ENCODE data around the gene ROBO2. TPM values are rescaled to one million over a fixed set of nuclear protein-coding genes. Genes with fewer than 3 reads are reported as not detected.

Gene ROBO2
- total RNA-seq, 1 donor from 2014 or later: 0.35 TPM

GRCh38 chr3:77051591-77051990 lies 11.7 kb downstream of the ROBO2 start:
- no peak for DNase-seq (ENCODE audit: extremely low read depth, low read depth, low spot score)

- no peak for DNase-seq (ENCODE audit: extremely low read depth, low read depth, low spot score)
These were observed 12.2 kb downstream of the ROBO2 start for GRCh38 chr3:77052051-77052501.

GRCh38 chr3:77052733-77053670 lies 13.1 kb downstream of the ROBO2 start:
- DNase-seq (ENCODE audit: extremely low read depth, low read depth, low spot score): no peak

GRCh38 chr3:77053795-77054194 lies 13.9 kb downstream of the ROBO2 start:
- DNase-seq (ENCODE audit: extremely low read depth, low read depth, low spot score): no peak

- DNase-seq (ENCODE audit: extremely low read depth, low read depth, low spot score): no peak
These were observed 16.0 kb downstream of the ROBO2 start for GRCh38 chr3:77055841-77056341.

GRCh38 chr3:77059354-77059753 lies 19.5 kb downstream of the ROBO2 start:
- DNase-seq (ENCODE audit: extremely low read depth, low read depth, low spot score): no peak

GRCh38 chr3:77063423-77063822 lies 23.5 kb downstream of the ROBO2 start:
- no peak for DNase-seq (ENCODE audit: extremely low read depth, low read depth, low spot score)

- DNase-seq (ENCODE audit: extremely low read depth, low read depth, low spot score): no peak
These were observed 25.9 kb downstream of the ROBO2 start for GRCh38 chr3:77065750-77066149.

- DNase-seq (ENCODE audit: extremely low read depth, low read depth, low spot score): no peak
These were observed 26.9 kb downstream of the ROBO2 start for GRCh38 chr3:77066829-77067228.

- no peak for DNase-seq (ENCODE audit: extremely low read depth, low read depth, low spot score)
These were observed 28.9 kb downstream of the ROBO2 start for GRCh38 chr3:77068808-77069207.

- no peak for DNase-seq (ENCODE audit: extremely low read depth, low read depth, low spot score)
These were observed 31.5 kb downstream of the ROBO2 start for GRCh38 chr3:77071364-77071763.

GRCh38 chr3:77071809-77072208 lies 31.9 kb downstream of the ROBO2 start:
- DNase-seq (ENCODE audit: extremely low read depth, low read depth, low spot score): no peak

GRCh38 chr3:77072232-77072631 lies 32.3 kb downstream of the ROBO2 start:
- no peak for DNase-seq (ENCODE audit: extremely low read depth, low read depth, low spot score)

GRCh38 chr3:77078279-77078678 lies 38.4 kb downstream of the ROBO2 start:
- no peak for DNase-seq (ENCODE audit: extremely low read depth, low read depth, low spot score)

- no peak for DNase-seq (ENCODE audit: extremely low read depth, low read depth, low spot score)
These were observed 40.2 kb downstream of the ROBO2 start for GRCh38 chr3:77079988-77080610.

- DNase-seq (ENCODE audit: extremely low read depth, low read depth, low spot score): no peak
These were observed 41.4 kb downstream of the ROBO2 start for GRCh38 chr3:77081240-77081661.

- DNase-seq (ENCODE audit: extremely low read depth, low read depth, low spot score): no peak
These were observed 44.6 kb downstream of the ROBO2 start for GRCh38 chr3:77084511-77084910.

- no peak for DNase-seq (ENCODE audit: extremely low read depth, low read depth, low spot score)
These were observed 46.5 kb downstream of the ROBO2 start for GRCh38 chr3:77086408-77086807.

GRCh38 chr3:77091809-77092208 lies 51.9 kb downstream of the ROBO2 start:
- no peak for DNase-seq (ENCODE audit: extremely low read depth, low read depth, low spot score)

- no peak for DNase-seq (ENCODE audit: extremely low read depth, low read depth, low spot score)
These were observed 53.2 kb downstream of the ROBO2 start for GRCh38 chr3:77093101-77093500.

- DNase-seq (ENCODE audit: extremely low read depth, low read depth, low spot score): no peak
These were observed 56.2 kb downstream of the ROBO2 start for GRCh38 chr3:77096145-77096544.

All from glomerular endothelial cell (primary cell).